PC-9 (cell line): ENCODE data around the gene LBP.

Experiments used
- EZH2 ChIP-seq: fragments of 200-600 bp; sonication (generic); IDR thresholded peaks from 2 replicates; pipeline ENCODE4 v1.8.0; 2017; ENCODE audit warnings: antibody characterized with exemption, low read depth
- TF ChIP-seq, protein P1 (sequence below): fragments of 200-600 bp; sonication (generic); conservative IDR thresholded peaks from 2 replicates; pipeline ENCODE4 v1.6.1; 2017; ENCODE audit warnings: mixed run types, antibody characterized with exemption, mild to moderate bottlenecking, moderate library complexity

DNA sequence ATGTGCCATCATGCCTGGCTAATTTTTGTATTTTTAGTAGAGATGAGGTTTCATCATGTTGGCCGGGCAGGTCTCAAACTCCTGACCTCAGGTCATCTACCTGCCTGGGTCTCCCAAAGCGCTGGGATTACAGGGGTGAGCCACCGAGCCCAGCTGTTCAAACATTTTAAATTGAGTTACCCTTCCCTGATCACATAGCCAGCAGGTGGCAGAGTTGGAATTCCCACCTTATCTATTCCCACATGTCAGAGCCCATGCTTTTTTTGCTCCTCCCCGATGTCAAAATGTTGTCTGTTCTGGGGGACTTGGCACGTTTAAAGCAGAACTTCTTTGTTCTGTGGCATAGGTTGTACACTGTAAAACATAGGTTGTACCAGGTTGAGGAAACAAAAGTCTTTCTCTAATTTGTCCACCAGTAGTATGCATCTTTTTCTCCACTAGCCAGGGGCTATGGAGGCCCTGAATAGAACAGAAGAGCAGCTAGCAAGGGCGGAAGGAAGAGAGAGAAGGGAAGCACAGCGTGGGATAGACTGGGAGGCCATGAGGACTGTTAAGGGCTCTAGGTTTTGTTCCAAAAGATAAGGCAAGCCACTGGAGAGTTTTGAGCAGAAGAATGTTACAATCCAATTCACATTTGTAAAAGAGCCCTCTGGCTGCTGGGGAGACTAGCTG is 7.3 kb upstream of the LBP start:
- TF ChIP-seq, protein P1, sequence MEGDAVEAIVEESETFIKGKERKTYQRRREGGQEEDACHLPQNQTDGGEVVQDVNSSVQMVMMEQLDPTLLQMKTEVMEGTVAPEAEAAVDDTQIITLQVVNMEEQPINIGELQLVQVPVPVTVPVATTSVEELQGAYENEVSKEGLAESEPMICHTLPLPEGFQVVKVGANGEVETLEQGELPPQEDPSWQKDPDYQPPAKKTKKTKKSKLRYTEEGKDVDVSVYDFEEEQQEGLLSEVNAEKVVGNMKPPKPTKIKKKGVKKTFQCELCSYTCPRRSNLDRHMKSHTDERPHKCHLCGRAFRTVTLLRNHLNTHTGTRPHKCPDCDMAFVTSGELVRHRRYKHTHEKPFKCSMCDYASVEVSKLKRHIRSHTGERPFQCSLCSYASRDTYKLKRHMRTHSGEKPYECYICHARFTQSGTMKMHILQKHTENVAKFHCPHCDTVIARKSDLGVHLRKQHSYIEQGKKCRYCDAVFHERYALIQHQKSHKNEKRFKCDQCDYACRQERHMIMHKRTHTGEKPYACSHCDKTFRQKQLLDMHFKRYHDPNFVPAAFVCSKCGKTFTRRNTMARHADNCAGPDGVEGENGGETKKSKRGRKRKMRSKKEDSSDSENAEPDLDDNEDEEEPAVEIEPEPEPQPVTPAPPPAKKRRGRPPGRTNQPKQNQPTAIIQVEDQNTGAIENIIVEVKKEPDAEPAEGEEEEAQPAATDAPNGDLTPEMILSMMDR: peak; percentile 34; the same call in 1 of the 2 replicates
- no peak for TF ChIP-seq EZH2
